Measurements from ENCODE around the gene IFIT3.
"Not testable (repeated sequence)": the region's sequence is repeated elsewhere in the genome, so short reads cannot be mapped to it uniquely, and the experiment has no call there.

Gene IFIT3

GRCh38 chr10:89338713-89339112, 10.9 kb downstream of the IFIT3 start:
- DNase-seq: no peak

- DNase-seq: no peak
Observed at GRCh38 chr10:89339875-89340274, 12.1 kb downstream of the IFIT3 start.

- DNase-seq: no peak
Observed at GRCh38 chr10:89341649-89342048, 13.9 kb downstream of the IFIT3 start.

GRCh38 chr10:89342206-89342958, 14.6 kb downstream of the IFIT3 start:
- DNase-seq: no peak

- no peak for DNase-seq
Observed at GRCh38 chr10:89343089-89343767, 15.4 kb downstream of the IFIT3 start.

GRCh38 chr10:89344156-89344555, 16.4 kb downstream of the IFIT3 start:
- DNase-seq: no peak

- DNase-seq: no peak
Observed at GRCh38 chr10:89345367-89346000, 17.7 kb downstream of the IFIT3 start.

- DNase-seq: no peak
Observed at GRCh38 chr10:89346405-89347254, 18.8 kb downstream of the IFIT3 start.

GRCh38 chr10:89347701-89348457, 20.1 kb downstream of the IFIT3 start:
- DNase-seq: no peak

GRCh38 chr10:89348481-89348880, 20.7 kb downstream of the IFIT3 start:
- no peak for DNase-seq

GRCh38 chr10:89348975-89349374, 21.2 kb downstream of the IFIT3 start:
- DNase-seq: no peak

GRCh38 chr10:89350631-89351315, 23.0 kb downstream of the IFIT3 start:
- DNase-seq: not testable (repeated sequence)

- no peak for DNase-seq
Observed at GRCh38 chr10:89351412-89351779, 23.6 kb downstream of the IFIT3 start.

GRCh38 chr10:89351780-89352597, 24.2 kb downstream of the IFIT3 start:
- no peak for DNase-seq

GRCh38 chr10:89352802-89353201, 25.0 kb downstream of the IFIT3 start:
- no peak for DNase-seq

GRCh38 chr10:89355394-89355931, 27.7 kb downstream of the IFIT3 start:
- DNase-seq: no peak

GRCh38 chr10:89357096-89357495, 29.3 kb downstream of the IFIT3 start:
- no peak for DNase-seq

- DNase-seq: no peak
Observed at GRCh38 chr10:89357975-89358374, 30.2 kb downstream of the IFIT3 start.

GRCh38 chr10:89360157-89360556, 32.4 kb downstream of the IFIT3 start:
- no peak for DNase-seq

GRCh38 chr10:89362929-89363328, 35.1 kb downstream of the IFIT3 start:
- no peak for DNase-seq
